Activated T-cell treated with anti-CD3 and anti-CD28 coated beads, Interleukin-2, amount 50 U/mL, for 24 hours (primary cell): ENCODE data around the gene MICU1.

Source experiments
- DNase-seq: peaks from one replicate; pipeline ENCODE4 v3.0.0-alpha.2; 2020
- H3K27ac Mint-ChIP-seq: 2 replicates; pipeline ENCODE4 v1.8.0; 2020; ENCODE audit warnings: mild to moderate bottlenecking, mixed read lengths
- H3K27me3 Mint-ChIP-seq: 2 replicates; pipeline ENCODE4 v1.8.0; 2020; ENCODE audit warnings: mixed read lengths
- H3K36me3 Mint-ChIP-seq: 2 replicates; pipeline ENCODE4 v1.8.0; 2020; ENCODE audit warnings: low read depth, mixed read lengths
- H3K4me1 Mint-ChIP-seq: 2 replicates; pipeline ENCODE4 v1.8.0; 2020; ENCODE audit warnings: low read depth, mixed read lengths
- H3K4me3 Mint-ChIP-seq: 2 replicates; pipeline ENCODE4 v1.8.0; 2020; ENCODE audit warnings: mild to moderate bottlenecking, moderate library complexity, mixed read lengths
- H3K9me3 Mint-ChIP-seq: 2 replicates; pipeline ENCODE4 v1.8.0; 2020; ENCODE audit warnings: mixed read lengths

MICU1 gene

DNA sequence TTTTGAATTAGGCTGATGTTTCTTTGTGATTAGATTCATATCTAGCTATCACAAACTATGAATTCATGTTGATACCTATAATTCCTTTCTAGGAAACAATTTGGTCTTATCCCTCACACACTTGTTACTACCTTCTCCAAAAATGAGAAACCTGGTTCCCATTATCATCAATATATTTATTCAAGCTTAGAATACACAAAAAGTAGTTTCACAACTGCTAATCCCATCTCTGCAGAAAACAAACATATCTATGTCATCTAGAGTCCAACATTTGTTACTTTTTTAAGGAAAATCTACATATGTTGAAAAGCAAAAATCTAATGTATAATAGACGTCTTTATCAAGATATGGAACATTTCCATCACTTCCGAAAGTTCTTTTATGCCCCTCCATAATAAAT lies 110.4 kb downstream of the MICU1 start:
- H3K36me3 Mint-ChIP-seq, result peaks cover 17% of the 10 kb centered on the region
- peaks cover 16% of the 10 kb centered on the region for H3K9me3 Mint-ChIP-seq
- no peaks in the 10 kb centered on the region for H3K4me1 Mint-ChIP-seq
- no peak overlapping the region for H3K27ac Mint-ChIP-seq
- H3K27me3 Mint-ChIP-seq, result no peaks in the 10 kb centered on the region
- no peak for DNase-seq
- no peak overlapping the region for H3K4me3 Mint-ChIP-seq

DNA sequence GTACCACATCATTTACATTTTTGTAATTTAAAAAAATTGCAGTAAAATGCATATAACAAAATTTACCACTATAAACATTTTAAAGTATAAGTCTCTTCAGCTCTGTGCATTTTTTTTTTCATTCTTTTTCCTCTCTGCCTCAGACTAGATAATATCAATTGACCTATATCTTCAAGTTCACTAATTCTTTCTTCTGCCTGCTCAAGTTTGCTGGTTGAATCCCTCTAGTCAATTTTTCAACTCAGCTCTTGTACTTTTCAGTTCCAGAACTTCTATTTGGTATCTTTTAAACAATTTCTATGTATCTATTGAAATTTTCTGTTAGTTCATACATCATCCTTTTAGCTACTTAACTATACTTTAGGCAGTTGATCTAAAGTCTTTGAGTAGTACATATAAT lies 112.0 kb downstream of the MICU1 start:
- peaks cover 14% of the 10 kb centered on the region for H3K36me3 Mint-ChIP-seq
- no peak overlapping the region for H3K4me3 Mint-ChIP-seq
- H3K9me3 Mint-ChIP-seq, result peaks cover 16% of the 10 kb centered on the region
- DNase-seq, result no peak
- H3K27me3 Mint-ChIP-seq, result no peaks in the 10 kb centered on the region
- H3K27ac Mint-ChIP-seq, result no peak overlapping the region
- H3K4me1 Mint-ChIP-seq, result peaks cover 6% of the 10 kb centered on the region

DNA sequence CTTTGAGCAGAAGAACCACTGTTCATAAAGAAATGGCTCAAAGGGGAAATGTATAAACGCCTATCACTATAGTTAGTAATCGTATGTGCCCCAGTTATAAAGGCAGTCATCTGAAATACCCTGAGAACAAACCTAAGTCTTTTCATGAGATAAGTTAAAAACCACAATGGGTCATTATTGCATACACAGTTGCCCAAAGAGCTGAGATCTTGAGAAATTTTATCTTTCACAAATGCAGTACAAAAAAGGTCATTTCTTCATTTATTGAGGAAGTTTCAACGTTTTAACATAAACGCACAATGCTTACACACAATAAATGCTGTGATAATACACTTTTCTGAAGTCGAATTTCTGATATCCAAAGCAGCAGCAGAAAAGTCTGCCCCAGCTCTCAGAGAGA lies 114.4 kb downstream of the MICU1 start:
- H3K4me3 Mint-ChIP-seq, result no peak overlapping the region
- H3K27me3 Mint-ChIP-seq, result no peaks in the 10 kb centered on the region
- peaks cover 11% of the 10 kb centered on the region for H3K9me3 Mint-ChIP-seq
- DNase-seq, result no peak
- H3K27ac Mint-ChIP-seq, result no peak overlapping the region
- peaks cover 10% of the 10 kb centered on the region for H3K36me3 Mint-ChIP-seq
- H3K4me1 Mint-ChIP-seq, result peaks cover 6% of the 10 kb centered on the region

DNA sequence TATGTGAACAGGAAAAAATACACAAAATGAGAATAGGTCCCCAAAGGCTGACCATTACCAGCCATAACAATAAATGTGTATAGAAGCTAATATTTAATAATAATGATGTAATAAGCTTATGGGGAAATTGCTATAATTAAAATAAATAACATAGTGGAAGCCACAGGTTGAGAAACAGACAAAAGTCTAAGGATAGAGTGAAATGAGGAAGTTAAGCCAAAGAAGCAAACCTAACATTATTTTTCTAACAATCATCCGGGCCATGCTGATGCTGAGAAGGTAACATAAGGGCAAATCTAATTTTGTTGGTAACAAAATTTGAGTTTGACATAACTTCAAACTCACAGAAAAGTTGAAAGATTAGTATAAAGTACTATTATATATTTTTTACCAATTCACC lies 115.9 kb downstream of the MICU1 start:
- peaks cover 4% of the 10 kb centered on the region for H3K9me3 Mint-ChIP-seq
- peaks cover 21% of the 10 kb centered on the region for H3K36me3 Mint-ChIP-seq
- DNase-seq, result no peak
- peaks cover 6% of the 10 kb centered on the region for H3K4me1 Mint-ChIP-seq
- H3K27me3 Mint-ChIP-seq, result no peaks in the 10 kb centered on the region
- no peak overlapping the region for H3K27ac Mint-ChIP-seq
- no peak overlapping the region for H3K4me3 Mint-ChIP-seq

DNA sequence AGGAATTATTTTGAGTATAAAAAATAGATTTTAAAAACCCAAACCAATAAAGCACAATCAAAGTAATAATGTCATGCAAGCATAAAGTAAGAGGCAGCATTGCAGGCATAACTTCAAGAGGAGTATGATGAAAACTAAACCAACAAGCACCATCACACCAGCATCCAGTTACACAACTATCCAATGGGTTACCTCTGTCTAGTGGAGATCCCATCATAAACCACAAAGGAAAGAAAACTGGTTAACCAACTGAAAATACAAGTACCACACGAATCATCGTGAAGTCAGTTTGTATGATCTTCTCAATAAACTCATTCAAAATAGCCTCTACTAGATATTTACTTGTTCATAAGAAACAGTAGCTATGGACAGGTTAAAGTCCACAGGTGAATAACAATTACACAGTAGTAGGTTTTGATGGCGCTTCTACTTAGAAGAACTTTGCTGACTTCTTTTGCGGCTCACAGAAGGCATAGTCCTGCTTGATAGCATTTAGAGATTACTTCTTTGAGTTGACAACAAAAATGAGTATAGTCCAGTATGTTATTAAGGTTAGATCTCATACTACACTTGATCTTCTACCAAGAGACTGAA lies 116.6 kb downstream of the MICU1 start:
- Mint-ChIP-seq H3K36me3 (peaks cover 25% of the 10 kb centered on the region), H3K27me3 (no peaks in the 10 kb centered on the region), H3K27ac (no peak overlapping the region), H3K4me3 (no peak overlapping the region), H3K4me1 (peaks cover 6% of the 10 kb centered on the region), H3K9me3 (peaks cover 8% of the 10 kb centered on the region)
- DNase-seq, result no peak

DNA sequence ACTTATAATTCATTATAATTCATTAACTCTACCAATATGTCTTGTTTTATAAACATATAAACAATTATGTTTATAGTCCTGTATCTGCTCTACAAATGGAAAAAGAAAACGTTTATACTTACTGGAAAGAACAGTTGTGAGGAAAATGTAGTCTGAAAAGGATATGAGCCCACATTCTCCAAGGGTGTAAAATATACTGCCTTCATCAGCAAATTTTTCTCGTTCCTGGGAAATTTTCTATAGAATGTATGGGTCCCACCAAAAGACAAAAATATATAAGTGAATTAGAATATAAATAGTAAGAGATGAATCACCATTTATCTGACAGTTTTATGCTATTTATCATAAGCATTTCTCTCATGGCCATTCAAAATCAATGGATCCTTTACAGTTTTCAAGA lies 117.8 kb downstream of the MICU1 start:
- peaks cover 32% of the 10 kb centered on the region for H3K36me3 Mint-ChIP-seq
- H3K9me3 Mint-ChIP-seq, result peaks cover 6% of the 10 kb centered on the region
- no peak for DNase-seq
- H3K4me3 Mint-ChIP-seq, result no peak overlapping the region
- H3K27ac Mint-ChIP-seq, result no peak overlapping the region
- H3K27me3 Mint-ChIP-seq, result no peaks in the 10 kb centered on the region
- H3K4me1 Mint-ChIP-seq, result peaks cover 7% of the 10 kb centered on the region

DNA sequence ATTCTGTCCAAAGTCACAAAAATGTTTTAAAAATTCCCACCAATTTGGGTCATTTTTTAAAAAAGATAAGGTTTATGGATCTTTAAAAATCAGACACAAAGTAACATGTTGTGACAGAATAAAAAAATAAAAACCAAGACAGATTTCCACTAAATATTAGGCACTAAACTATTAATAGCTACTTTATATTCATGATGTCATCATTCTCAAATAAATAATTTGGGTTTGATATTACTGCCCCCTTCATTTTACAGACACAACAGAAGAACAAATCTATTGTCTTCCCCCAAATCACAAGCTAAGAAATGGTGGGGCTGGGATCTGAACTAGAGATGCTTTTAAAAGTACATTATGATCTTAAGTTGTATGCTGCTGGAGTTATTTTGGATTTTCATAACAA lies 119.4 kb downstream of the MICU1 start:
- Mint-ChIP-seq H3K9me3 (peaks cover 6% of the 10 kb centered on the region), H3K27me3 (no peaks in the 10 kb centered on the region), H3K4me3 (no peak overlapping the region), H3K4me1 (peaks cover 11% of the 10 kb centered on the region), H3K36me3 (peaks cover 32% of the 10 kb centered on the region), H3K27ac (no peak overlapping the region)
- DNase-seq, result no peak

DNA sequence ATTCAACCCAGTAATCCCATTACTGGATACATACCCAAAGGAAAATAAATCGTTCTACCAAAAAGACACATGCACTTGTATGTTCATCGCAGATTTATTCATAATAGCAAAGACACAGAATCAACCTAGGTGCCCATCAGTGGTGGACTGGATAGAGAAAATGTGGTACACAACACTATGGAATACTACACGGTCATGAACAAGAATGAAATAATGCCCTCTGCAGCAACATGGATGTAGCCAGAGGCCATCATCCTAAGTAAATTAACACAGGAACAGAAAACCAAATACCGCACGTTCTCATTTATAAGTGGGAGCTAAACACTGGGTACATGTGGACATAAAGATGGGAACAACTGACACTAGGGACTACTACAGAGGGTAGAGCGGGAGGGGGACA lies 120.4 kb downstream of the MICU1 start:
- Mint-ChIP-seq H3K4me1 (peaks cover 11% of the 10 kb centered on the region), H3K9me3 (peaks cover 6% of the 10 kb centered on the region), H3K4me3 (no peak overlapping the region), H3K27ac (no peak overlapping the region), H3K27me3 (no peaks in the 10 kb centered on the region), H3K36me3 (peaks cover 32% of the 10 kb centered on the region)
- no peak for DNase-seq

DNA sequence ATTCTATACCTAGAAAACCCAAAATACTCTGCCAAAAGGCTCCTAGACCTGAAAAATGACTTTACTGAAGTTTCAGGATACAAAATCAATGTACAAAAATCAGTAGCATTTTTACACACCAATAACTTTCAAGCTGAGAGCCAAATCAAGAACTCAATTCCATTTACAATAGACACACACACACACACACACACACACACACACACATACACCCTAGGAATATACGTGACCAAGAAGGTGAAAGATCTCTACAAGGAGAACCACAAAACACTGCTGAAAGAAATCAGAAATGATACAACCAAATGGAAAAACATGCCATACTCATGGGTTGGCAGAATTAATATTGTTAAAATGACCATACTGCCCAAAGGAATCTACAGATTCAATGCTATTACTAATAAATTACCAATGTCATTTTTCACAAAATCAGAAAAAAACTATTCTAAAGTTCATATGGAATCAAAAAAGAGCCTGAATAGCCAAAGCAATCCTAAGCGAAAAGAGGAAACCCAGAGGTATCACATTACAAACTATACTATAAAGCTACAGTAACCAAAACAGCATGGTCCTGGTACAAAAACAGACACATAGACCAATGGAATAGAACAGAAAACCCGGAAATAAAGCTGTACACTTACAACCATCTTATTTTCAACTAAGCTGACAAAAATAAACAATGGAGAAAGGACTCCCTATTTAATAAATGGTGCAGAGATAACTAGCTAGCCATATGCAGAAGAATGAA lies 122.0 kb downstream of the MICU1 start:
- no peak for DNase-seq
- Mint-ChIP-seq H3K4me1 (peaks cover 5% of the 10 kb centered on the region), H3K27me3 (no peaks in the 10 kb centered on the region)

DNA sequence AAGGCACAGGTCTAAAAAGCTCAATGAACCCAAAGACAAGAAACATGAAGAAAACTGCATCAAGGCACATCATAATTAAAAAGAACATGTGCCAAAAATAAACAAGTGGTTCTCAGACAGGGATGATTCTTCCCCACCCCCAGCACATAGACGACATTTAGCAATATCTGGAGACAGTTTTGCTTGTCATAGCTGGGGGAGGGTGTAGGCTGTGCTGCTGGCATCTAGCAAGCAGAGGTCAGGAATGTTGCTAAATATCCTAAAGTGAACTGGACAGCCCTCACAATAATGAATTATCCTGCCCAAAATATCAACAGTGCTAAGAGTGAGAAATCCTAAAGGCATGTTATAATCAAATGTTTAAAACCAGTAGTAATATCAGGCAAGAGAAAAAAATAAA lies 122.6 kb downstream of the MICU1 start:
- peaks cover 32% of the 10 kb centered on the region for H3K36me3 Mint-ChIP-seq
- H3K27me3 Mint-ChIP-seq, result no peaks in the 10 kb centered on the region
- H3K4me1 Mint-ChIP-seq, result peaks cover 5% of the 10 kb centered on the region
- H3K9me3 Mint-ChIP-seq, result peaks cover 6% of the 10 kb centered on the region
- no peak overlapping the region for H3K4me3 Mint-ChIP-seq
- DNase-seq, result no peak
- H3K27ac Mint-ChIP-seq, result no peak overlapping the region

More for the DNA sequence above, 122.0 kb downstream of the MICU1 start:
- H3K9me3 Mint-ChIP-seq, result peaks cover 6% of the 10 kb centered on the region
- no peak overlapping the region for H3K4me3 Mint-ChIP-seq
- peaks cover 32% of the 10 kb centered on the region for H3K36me3 Mint-ChIP-seq
- no peak overlapping the region for H3K27ac Mint-ChIP-seq

DNA sequence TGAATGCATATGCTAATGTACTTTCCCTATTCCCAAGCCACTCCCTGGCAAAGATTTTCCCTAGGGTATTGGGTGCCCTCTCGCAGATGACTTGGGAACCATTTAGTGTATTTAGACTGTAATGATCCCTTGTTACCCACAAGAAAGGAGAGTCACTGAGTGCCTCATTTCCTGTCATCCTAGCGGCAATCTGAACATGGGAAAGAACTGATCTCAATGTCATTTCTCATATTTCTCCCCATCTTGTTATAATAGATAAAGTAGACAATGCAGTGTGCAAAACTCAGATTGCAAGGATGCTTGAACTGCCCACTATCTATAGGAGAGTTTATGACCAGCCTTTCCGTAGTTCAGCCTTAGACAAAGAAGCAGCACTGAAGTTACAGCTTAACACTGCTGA lies 123.3 kb downstream of the MICU1 start:
- no peak overlapping the region for H3K27ac Mint-ChIP-seq
- H3K9me3 Mint-ChIP-seq, result peaks cover 6% of the 10 kb centered on the region
- H3K36me3 Mint-ChIP-seq, result peaks cover 32% of the 10 kb centered on the region
- peaks cover 5% of the 10 kb centered on the region for H3K4me1 Mint-ChIP-seq
- H3K4me3 Mint-ChIP-seq, result no peak overlapping the region
- no peak for DNase-seq
- H3K27me3 Mint-ChIP-seq, result no peaks in the 10 kb centered on the region

DNA sequence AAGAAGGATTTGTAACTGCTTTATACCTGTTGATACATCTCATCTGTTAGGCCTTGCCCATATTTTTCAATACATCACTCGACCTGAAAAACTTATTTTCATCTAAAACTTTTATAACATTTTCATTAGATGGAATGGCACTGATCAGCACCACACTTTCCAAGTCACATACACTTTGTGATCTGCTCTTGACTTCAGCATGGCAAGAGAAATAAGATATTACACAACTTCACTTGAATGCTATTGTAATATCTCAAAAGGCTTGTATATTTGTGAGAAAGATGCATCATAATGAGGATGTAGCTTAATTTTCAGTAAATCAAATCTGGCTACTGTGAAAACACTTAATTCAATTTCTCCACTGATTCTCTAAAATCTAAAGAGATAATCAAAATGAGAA lies 126.2 kb downstream of the MICU1 start:
- Mint-ChIP-seq H3K27ac (no peak overlapping the region), H3K4me1 (peaks cover 5% of the 10 kb centered on the region), H3K9me3 (peaks cover 6% of the 10 kb centered on the region), H3K36me3 (peaks cover 10% of the 10 kb centered on the region), H3K4me3 (no peak overlapping the region), H3K27me3 (no peaks in the 10 kb centered on the region)
- no peak for DNase-seq

DNA sequence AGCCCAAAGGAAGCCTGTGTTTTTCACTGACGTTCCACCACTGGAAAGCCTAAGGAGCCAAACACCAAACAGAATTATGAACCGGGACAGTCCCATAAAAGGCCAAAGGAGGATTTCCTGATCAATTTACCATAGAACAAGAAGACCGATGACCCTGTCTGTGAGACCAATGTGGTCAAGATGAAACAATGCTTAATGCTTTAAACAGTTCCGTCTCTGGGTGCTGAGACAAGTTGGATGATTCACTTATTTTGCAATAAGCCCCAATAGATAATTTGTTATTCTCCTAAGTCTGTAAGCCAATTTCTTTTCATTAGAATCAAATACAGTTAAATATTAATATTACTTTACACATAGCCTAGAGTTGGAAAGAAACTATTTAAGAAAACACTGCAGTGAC lies 134.9 kb downstream of the MICU1 start:
- Mint-ChIP-seq H3K27ac (no peak overlapping the region), H3K9me3 (no peaks in the 10 kb centered on the region), H3K4me3 (no peak overlapping the region), H3K36me3 (no peaks in the 10 kb centered on the region), H3K4me1 (no peaks in the 10 kb centered on the region), H3K27me3 (no peaks in the 10 kb centered on the region)
- no peak for DNase-seq

DNA sequence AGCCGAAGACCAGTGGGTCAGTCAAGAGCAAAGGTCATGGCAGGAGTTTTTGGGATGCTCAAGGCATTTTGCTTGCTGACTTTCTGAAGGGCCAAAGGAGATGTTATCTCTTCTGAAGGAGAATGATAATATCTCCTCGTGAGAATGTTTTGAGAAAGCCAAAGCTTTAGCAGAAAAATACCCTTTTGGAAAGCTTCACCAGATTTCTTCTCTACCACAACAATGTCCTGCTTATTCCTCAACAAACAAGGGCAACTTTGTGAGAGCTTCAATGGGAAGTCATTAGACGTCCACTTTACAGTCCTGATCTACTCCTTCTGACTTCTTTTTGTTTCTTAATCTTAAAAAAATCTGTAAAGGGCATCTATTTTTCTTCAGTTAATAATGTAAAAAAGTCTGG lies 138.4 kb downstream of the MICU1 start:
- no peak overlapping the region for H3K4me3 Mint-ChIP-seq
- DNase-seq, result no peak
- no peak overlapping the region for H3K27ac Mint-ChIP-seq
- H3K4me1 Mint-ChIP-seq, result no peaks in the 10 kb centered on the region
- no peaks in the 10 kb centered on the region for H3K9me3 Mint-ChIP-seq
- no peaks in the 10 kb centered on the region for H3K27me3 Mint-ChIP-seq
- no peaks in the 10 kb centered on the region for H3K36me3 Mint-ChIP-seq

DNA sequence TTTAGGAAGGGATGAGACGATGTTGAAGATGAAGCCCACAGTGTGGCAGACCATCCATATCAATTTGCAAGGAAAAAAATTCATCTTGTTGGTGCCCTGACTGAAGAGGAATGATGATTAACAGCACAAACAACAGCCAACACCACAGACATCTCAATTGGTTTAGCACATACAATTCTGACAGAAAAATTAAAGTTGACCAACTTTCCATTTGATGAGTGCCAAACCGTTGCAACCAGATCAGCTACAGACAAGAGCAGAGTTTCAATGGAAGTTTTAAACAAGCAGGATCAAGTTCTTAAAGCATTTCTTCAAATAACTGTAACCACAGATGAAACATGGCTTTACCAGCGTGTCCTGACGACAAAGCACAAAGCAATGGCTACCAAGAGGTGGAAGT lies 138.8 kb downstream of the MICU1 start:
- H3K36me3 Mint-ChIP-seq, result no peaks in the 10 kb centered on the region
- DNase-seq, result no peak
- H3K4me3 Mint-ChIP-seq, result no peak overlapping the region

More for the DNA sequence above, 138.8 kb downstream of the MICU1 start:
- H3K27me3 Mint-ChIP-seq, result no peaks in the 10 kb centered on the region
- H3K4me1 Mint-ChIP-seq, result no peaks in the 10 kb centered on the region
- no peaks in the 10 kb centered on the region for H3K9me3 Mint-ChIP-seq
- no peak overlapping the region for H3K27ac Mint-ChIP-seq
